SK-N-SH (cell line): ENCODE data around the gene CDK4.

Source experiments
- CTCF ChIP-seq: fragments of 200-600 bp; sonication (generic); IDR thresholded peaks from 2 replicates; pipeline ENCODE4 v1.6.1; 2017; ENCODE audit warnings: antibody characterized with exemption, mild to moderate bottlenecking, moderate library complexity
- EP300 ChIP-seq, 2 experiments: IDR thresholded peaks; 2 replicates each; pipeline versions ENCODE4 v1.4.0 to v1.6.1; 2012; ENCODE audit warnings: borderline replicate concordance in 1 of 2, low read depth in 1 of 2, low read length in 1 of 2
- FOXM1 ChIP-seq: IDR thresholded peaks from 2 replicates; pipeline ENCODE4 v1.4.0; 2012; ENCODE audit warnings: low read depth, mild to moderate bottlenecking
- MAX ChIP-seq: IDR thresholded peaks from 2 replicates; pipeline ENCODE4 v1.4.0; 2012; ENCODE audit warnings: low read depth
- POLR2AphosphoS5 ChIP-seq: IDR thresholded peaks from 2 replicates; pipeline ENCODE4 v1.6.1; 2012; ENCODE audit warnings: low read depth, low read length
- RAD21 ChIP-seq: IDR thresholded peaks from 2 replicates; pipeline ENCODE4 v1.6.1; 2012; ENCODE audit warnings: mild to moderate bottlenecking, low read length
- RCOR1 ChIP-seq: fragments of 150-350 bp; IDR thresholded peaks from 2 replicates; pipeline ENCODE4 v1.6.1; 2017; ENCODE audit warnings: antibody characterized with exemption, low read length
- USF1 ChIP-seq: IDR thresholded peaks from 2 replicates; pipeline ENCODE4 v1.4.0; 2012; ENCODE audit warnings: low read depth, borderline replicate concordance
- USF2 ChIP-seq: fragments of 150-350 bp; IDR thresholded peaks from 2 replicates; pipeline ENCODE4 v1.6.1; 2017; ENCODE audit warnings: antibody characterized with exemption, low read length, low read depth, borderline replicate concordance

- no peak for TF ChIP-seq CTCF
- TF ChIP-seq FOXM1, result no peak
- no peak for TF ChIP-seq RAD21
- no peak for TF ChIP-seq POLR2AphosphoS5
- no peak for TF ChIP-seq RCOR1
- no peak for TF ChIP-seq USF2
- no peak for TF ChIP-seq EP300 (IDR thresholded peaks at IDR 0.05; ENCODE audit: borderline replicate concordance in 1 of 2, low read depth in 1 of 2, low read length in 1 of 2)
- TF ChIP-seq MAX, result no peak
- TF ChIP-seq USF1, result no peak
These were observed 44.9 kb downstream of the CDK4 start for GRCh38 chr12:57707250-57707649.
